NCI-H226 (cell line): ENCODE measurements around the gene HOXD9.

Experiments
- DNase-seq: peaks from one replicate; pipeline ENCODE4 v3.0.0-alpha.2; 2015

HOXD9 gene

DNA sequence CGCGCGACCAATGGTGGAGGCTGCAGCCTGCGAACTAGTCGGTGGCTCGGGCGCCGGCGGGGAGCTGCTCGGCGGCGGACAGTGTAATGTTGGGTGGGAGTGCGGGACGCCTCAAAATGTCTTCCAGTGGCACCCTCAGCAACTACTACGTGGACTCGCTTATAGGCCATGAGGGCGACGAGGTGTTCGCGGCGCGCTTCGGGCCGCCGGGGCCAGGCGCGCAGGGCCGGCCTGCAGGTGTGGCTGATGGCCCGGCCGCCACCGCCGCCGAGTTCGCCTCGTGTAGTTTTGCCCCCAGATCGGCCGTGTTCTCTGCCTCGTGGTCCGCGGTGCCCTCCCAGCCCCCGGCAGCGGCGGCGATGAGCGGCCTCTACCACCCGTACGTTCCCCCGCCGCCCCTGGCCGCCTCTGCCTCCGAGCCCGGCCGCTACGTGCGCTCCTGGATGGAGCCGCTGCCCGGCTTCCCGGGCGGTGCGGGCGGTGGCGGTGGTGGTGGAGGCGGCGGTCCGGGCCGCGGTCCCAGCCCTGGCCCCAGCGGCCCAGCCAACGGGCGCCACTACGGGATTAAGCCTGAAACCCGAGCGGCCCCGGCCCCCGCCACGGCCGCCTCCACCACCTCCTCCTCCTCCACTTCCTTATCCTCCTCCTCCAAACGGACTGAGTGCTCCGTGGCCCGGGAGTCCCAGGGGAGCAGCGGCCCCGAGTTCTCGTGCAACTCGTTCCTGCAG, at the start of gene HOXD9:
Gene HOXD9, plus strand, starts transcription at position 37 of the 728 bp plus-strand sequence. Its CDS starts 50 bp downstream, at position 87.
- no peak for DNase-seq

DNA sequence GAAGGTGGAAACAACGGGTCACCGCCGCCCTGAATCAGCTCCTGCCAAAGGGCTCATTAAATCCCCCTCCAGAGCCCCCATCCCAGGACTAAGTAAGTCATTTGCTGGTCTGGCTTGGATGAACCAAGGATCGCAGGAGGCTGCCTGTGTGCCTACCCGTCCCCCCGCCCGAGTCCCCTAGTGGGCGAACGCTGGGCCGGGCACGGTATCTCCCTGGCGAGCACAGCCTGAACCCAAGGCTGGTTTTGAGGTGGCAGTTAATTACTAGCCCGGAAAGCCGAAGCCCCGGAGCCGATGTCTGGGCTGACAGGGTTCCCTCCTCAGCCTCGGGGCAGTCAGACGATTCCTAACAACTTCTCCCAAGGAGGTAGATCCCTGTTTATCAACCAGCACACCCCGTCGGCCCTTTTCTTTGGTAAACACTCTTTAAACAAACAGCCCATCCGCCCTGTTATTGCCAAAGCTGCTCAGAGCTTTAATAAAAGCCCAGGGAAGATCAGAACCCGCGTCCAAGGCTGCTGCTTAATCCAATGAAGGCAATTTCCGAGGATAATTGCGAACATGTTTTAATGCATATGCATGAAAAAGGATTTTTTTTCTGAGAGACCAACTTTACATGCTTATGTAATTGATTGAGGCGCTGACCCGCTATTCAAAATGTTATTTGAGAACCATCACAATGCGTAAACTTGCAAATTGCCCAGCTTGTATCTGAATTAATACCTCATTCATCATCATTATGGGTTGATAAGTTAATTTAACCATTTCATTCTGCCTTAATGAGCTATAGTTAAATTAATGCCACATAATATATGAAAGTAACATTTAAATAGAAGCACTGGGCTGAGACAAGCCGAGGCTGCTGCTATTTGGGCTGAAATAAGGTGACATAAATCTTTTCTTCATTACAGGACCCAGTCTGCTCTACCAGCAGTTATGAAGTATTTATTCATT, 49.3 kb upstream of the HOXD9 start:
- DNase-seq, result no peak

DNA sequence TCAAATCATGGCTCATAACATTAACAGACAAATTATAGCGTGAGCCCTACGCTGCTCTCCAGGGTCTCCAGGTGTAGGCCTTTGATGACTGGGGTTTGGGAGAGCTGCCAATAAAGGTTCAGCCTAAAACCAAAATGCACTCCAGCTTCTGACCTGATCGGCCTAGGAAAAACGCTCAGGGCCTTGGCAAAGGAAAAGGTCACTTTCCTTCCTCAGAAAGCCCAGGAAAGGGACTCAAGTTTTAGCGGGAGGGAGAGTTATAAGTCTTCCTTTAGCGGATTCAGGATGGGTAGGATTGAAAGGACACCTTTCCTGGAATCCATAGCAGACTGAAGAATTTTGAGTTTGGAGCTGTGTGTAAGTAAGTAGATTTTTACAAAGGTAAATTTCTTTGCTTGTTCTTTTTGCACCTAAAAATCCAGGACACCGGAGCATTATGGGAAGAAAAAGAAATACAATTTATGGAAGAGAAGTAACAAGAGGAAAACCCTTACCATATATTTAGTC, 47.5 kb upstream of the HOXD9 start:
- no peak for DNase-seq

- no peak for DNase-seq
These were observed 47.0 kb upstream of the HOXD9 start for GRCh38 chr2:176075481-176075880.

- DNase-seq, result no peak
These were observed 46.5 kb upstream of the HOXD9 start for GRCh38 chr2:176076063-176076462.

DNA sequence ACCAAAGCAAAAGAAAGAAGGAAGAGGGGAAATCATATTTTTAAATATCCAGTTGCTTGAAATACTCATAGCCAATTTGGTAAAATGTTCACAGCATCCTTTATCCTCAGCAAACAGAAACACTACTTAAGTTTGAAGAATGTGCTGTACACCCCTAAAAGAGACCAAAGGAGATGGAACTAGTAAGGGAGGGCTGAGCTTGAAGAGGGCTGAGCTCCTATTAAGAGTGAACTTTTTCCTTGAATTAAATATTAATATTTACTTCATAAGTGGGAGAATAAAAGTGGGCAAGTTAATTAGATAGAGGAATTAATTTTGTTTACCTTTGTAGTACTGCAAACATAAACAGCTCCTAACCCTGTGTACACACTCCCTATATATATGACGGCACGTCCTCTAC, 45.7 kb upstream of the HOXD9 start:
- no peak for DNase-seq

DNA sequence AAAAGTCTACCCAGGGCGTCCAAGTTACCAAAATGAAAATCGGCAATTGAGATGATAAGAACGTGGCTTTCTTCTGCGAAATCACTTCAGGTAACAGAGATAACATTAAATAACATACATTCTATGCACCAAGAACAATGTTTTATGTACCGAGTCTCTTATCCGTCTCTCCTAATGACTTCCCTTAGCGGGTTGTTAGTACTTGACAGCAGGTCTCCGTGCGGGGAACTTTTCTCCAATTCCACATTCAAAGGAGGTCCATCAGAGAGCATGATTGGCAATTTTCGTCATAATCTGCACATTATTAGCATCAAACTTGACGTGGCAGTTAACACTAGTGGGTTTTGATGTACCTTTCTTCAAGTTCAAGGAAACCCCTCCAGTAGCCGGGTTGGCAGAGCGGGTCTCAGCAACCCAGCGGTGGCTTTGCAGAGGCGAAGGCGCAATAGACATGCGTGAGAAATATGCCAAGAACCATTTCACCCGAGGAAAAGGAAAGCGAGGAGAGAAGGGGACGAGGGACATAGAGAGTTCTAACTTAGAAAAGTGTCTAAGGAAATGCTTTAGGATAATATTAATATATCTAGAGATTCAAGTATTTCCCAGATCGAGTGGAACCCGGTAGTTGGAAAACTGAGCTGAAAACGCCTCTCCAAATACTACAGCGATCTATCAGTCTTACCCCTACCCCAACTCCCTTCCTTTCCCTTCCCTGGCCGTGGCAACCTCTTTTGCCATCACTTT, 43.8 kb upstream of the HOXD9 start:
- no peak for DNase-seq

- no peak for DNase-seq
These were observed 43.2 kb upstream of the HOXD9 start for GRCh38 chr2:176079285-176079830.

DNA sequence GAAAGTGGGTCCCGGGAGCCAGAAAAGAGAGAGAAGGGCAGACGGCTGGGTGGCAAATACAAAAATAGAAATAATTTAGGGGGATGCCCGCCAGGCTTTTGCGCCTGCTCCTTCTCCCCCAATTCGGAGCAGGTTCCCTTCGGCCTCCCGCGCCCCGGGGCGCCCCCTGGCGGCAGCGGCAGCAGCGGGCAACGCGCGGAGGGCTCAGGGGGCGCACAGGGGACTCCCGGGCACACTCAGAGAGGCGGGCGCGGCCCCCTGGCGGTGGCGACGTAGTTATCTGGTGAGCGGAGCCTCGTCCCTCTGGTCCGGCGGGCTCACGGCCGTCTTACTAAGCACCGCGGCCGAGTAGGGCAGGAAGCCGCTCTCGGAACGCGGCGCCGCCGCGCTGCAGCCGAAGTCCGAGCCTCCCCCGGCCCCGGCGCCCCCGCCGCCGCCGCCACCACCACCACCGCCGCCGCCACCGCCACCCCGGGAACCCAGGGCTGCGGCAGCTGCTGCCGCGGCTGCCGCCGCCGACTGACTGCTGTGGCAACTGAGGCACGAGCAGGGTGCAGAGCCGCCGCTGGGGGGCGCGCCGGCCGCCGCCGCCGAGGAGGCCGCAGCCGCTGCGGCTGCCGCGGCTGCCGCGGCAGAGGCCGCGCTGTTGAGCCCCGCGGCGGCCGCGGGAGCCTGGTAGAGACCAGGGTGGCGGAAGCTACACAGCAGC, 42.5 kb upstream of the HOXD9 start:
- DNase-seq, result no peak

DNA sequence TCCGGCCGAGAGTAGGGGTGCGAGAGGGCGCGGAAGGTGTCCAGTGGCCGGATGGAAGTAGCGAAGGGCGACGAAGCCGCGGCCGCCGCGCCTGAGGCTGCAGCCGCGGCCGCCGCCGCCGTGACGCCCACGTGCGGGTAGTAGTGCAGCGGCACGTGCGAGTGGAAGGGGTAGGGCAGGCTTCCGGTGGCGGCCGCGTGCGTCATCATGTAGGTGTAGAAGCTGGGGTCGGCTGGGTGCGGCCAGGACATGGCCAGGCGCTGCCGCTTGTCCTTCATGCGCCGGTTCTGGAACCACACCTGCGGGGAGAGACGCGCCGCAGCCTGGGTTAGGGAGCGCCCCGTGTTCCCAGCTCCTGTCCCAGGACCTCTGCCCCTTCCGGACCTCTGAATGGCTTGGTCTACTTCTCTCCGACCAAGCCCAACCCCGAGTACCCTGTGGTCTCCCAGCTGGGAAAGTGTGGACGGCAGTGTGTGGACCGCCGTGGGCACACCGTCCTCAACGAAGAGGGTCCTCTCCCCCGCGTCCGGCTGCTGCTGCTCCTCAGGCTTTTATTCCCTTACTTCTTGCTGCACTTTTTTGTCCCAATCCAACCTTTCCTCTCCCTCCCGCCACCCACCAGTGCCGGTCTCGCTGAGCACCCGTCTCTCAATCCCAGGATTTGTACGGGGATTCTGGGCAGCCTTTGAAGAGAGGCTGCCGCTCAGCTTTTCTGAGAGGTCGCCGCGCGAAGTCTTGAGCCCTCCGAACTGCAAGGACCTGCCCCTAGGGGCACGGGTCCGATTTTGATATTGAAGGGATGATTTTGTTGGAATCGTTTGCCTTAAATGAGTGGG, 41.8 kb upstream of the HOXD9 start:
- DNase-seq, result no peak

DNA sequence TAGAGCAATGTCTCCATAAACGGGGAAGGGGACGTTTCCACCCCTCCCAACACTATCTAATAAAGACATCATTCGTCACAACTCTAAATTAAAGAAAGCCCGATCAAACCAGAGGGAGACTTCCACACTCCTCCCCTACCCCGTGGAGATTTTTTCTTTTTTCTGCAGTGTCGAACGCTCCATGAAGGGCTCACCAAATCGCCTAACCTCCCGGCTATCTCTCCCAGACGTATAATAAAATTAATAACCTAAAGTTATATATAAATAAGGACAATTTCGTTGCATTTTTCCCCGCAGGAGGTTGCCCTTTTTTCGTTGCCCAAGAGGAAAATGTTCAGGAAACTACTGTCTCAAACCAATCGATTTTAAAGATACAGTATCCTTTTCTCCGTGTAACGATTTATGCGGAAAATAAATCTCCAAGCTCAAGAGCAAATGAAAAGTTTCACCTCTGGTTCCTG, 41.1 kb upstream of the HOXD9 start:
- no peak for DNase-seq

DNA sequence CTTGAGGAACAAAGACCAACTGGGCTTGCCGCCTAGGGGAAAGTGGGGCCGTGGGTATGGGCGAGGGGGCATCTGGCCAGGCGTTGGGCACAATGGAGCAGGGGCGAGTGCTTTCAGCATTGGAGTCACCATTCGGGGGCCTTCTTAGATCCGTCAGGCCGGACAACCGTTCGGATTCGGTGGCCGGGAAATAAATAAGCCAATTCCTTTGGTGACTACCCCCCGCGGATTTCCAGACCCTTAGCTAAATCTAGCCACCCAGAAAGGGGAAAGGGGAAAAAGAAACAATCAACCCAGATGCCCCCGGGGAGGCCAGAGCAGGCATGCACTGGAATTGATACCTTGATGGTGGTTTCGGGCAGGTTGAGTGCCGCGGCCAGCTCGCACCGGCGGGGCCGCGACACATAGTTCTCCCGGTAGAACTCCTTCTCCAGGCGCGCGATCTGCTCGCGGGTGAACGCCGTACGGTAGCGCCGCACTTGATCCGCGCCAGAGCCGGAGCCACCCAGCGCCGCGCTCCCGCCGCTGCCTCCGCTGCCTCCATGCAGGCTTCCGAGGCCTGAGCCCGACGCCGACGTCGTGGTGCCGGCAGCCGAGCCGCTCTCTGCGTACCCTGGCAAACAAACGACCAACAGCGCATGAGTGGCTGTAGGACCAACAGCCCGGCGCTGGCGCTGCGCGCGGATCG, 40.5 kb upstream of the HOXD9 start:
- DNase-seq, result no peak

- DNase-seq, result no peak
These were observed 40.0 kb upstream of the HOXD9 start for GRCh38 chr2:176082525-176082823.

- DNase-seq, result no peak
These were observed 39.4 kb upstream of the HOXD9 start for GRCh38 chr2:176082824-176083751.

DNA sequence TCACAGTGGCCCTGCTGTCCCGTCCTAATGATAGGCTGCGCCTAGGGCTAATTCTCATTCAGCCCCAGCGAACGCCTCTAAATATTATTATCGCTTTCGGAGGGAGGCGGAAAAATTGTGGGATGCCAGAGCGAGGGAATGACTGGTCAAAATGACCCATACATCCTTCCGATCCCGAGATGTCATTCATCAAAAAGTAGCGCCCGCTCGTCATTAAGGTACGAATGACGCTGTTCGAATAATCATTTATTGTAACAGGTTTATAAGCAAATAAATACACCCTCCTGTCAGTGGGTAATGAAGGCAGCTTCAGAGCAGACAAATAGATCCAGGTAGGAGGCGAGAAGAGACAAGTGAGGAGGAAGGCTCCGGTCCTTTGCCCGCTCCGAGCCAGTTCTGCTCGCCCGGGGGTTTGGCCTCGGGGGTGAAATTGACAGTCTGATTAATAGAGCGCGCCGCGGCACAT, 38.7 kb upstream of the HOXD9 start, which contains the start of gene EVX2:
Gene EVX2, minus strand, starts transcription at position 167 of the 466 bp plus-strand sequence. CDS start 186 bp downstream, outside the sequence.
- DNase-seq, result no peak

GRCh38 chr2:176084611-176085119, 37.9 kb upstream of the HOXD9 start:
- no peak for DNase-seq

DNA sequence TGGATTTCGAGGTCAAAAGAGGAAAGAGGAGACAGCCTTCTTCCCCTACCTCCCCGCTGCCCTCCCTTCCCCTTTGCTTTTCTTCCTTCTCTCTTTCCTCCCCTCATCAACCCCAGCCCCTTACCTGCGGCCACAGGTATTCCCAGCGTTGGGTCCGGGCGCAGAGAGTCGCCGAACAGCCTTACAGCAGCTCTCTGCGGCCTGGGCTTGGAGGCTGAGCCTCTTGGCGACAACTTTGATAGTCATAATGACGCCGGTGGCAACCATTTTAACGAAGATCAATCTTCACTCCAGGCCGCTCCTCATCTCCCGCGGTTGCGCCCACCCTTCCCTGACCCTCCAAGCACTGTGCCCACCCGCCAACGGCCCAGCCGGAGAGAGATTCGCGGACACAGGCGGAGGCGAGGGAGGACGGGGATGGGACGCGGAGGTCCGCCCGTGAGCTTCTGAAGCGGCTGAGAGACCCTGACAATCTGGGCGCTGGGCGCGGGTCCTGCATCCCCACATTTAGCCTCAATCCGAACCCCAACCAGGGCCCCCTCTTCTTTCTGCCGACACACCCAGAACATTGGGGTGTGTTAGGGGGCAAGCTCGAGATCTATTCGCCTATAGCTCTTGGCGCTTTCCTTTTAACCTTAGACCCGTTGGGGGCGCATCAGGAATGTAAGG, 37.3 kb upstream of the HOXD9 start:
- no peak for DNase-seq
